ENCODE data around the gene LIMCH1.

DNA sequence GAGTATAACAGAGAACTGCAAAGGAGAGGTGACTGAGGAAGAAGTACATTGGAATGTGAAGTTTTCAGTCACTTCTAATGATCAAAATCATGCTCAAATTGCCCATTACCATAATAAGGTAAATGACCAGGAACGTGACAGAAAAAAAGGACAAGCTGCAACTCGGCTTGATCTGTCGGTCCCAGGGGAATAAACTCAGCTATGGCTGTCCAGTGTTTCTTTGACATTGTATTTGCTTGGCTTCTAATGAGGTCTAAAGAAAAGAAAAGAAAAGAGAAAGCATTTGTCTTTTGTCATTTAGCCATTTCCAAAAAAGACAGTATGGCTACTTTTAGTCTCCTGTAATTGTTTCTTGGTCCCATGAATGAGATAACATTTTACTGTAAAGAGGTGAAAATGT, 185.3 kb downstream of the LIMCH1 start:
- TF ChIP-seq, protein P1, sequence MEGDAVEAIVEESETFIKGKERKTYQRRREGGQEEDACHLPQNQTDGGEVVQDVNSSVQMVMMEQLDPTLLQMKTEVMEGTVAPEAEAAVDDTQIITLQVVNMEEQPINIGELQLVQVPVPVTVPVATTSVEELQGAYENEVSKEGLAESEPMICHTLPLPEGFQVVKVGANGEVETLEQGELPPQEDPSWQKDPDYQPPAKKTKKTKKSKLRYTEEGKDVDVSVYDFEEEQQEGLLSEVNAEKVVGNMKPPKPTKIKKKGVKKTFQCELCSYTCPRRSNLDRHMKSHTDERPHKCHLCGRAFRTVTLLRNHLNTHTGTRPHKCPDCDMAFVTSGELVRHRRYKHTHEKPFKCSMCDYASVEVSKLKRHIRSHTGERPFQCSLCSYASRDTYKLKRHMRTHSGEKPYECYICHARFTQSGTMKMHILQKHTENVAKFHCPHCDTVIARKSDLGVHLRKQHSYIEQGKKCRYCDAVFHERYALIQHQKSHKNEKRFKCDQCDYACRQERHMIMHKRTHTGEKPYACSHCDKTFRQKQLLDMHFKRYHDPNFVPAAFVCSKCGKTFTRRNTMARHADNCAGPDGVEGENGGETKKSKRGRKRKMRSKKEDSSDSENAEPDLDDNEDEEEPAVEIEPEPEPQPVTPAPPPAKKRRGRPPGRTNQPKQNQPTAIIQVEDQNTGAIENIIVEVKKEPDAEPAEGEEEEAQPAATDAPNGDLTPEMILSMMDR (IDR thresholded peaks at IDR 0.05): no peak
- no peak for TF ChIP-seq POLR2A (IDR thresholded peaks at IDR 0.05)
